Kidney tubule cell (primary cell): ENCODE results near the gene SET.
A peak's percentile ranks its signal among the peaks of the same experiment; 100 is the strongest.

Source experiments
- DNase-seq: peaks from one replicate; pipeline ENCODE4 v3.0.0-alpha.2; 2018; ENCODE audit warnings: low spot score

The SET gene

GRCh38 chr9:128729766-128730517 lies 40.9 kb downstream of the SET start:
- DNase-seq = no peak

GRCh38 chr9:128731093-128731492 lies 42.1 kb downstream of the SET start:
- DNase-seq = no peak

- no peak for DNase-seq
Observed at GRCh38 chr9:128731691-128732090, 42.7 kb downstream of the SET start.

- DNase-seq = no peak
Observed at GRCh38 chr9:128732576-128732975, 43.6 kb downstream of the SET start.

GRCh38 chr9:128733256-128733655 lies 44.2 kb downstream of the SET start:
- DNase-seq = peak; percentile 91

GRCh38 chr9:128735373-128735772 lies 46.4 kb downstream of the SET start:
- DNase-seq = no peak

- no peak for DNase-seq
Observed at GRCh38 chr9:128742401-128742800, 53.4 kb downstream of the SET start.

GRCh38 chr9:128743421-128743820 lies 54.4 kb downstream of the SET start:
- no peak for DNase-seq
